GM18867 (cell line): ENCODE results near the gene AHCYL2.
"Not testable (repeated sequence)": the region's sequence is repeated elsewhere in the genome, so short reads cannot be mapped to it uniquely, and the experiment has no call there.

Source experiments
- ATAC-seq: cut with Tn5 transposase; IDR thresholded peaks from one replicate; pipeline ENCODE4 v1.9.1; 2021; ENCODE audit warnings: mild to moderate bottlenecking, moderate library complexity; ENCODE audit not compliant: unreplicated experiment

AHCYL2 gene

DNA sequence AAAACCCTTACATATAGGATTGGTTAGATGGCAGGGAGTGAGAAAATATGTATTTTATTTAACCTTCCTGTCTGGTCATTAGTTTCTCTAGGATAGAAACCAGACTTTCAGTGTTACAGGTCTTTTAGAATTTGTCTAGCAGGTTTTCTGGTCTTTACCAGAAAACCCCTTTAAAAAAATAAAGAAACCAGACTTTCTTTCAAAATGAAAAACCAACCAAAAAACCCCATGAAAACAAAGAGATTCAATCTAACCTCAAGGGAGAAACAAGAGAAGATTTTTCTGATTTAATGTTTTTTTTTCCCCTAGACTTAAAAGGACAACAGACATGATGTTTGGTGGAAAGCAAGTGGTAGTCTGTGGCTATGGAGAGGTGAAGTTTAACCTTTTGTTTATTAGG, 180.7 kb downstream of the AHCYL2 start:
- no peak for ATAC-seq

DNA sequence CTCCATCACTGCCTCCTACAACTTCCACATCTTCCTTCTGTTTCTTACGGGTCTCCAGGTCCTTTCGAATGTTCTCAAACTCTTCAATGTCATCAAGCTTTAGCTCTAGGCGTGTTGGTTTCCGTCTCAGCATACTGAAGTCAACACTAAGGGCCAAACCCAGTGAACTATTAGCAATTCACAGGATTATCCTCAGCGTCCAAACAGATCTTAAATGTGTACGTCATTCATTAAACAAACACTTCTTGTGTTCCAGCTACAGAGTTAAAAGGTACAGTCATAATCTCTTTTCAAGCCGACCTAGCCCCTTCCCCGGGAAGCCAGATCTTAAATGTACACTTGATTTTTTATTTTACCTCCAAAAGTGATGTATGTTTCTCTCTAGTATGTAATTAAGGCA, 185.4 kb downstream of the AHCYL2 start:
- ATAC-seq = not testable (repeated sequence)

DNA sequence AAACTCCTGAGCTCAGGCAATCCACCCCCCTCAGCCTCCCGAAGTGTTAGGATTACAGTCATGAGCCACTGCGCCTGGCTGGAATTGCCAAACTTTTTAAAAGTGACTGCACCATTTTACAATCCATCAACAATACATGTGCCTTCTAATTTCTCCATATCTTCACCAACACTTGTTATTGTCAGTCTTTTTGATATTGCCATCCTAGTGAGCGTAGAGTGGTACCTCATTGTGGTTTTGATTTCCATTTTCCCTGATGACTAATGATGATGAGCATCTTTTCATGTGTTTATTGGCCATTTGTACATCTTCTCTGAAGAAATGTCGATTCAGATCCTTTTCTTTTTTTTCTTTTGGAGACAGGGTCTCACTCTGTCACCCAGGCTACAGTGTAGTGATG, 187.7 kb downstream of the AHCYL2 start:
- no peak for ATAC-seq

DNA sequence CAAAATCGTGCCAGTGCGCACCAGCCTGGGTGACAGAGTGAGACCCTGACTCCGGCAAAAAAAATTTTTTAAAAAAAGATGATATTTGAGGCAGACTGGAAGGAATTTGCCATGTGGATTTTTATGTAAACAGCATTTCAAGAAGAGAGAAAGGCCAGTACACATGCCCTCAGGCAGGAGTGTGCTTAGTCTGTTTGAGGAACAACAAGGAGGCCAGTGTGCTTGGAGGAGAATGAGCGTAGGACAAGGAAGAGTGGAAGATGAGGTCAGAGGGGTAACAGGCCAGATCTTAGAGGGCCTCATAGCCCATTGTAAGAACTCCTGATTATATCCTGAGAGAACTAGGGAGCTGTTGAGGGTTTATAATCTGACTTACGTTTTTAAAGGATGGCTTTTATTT, 192.2 kb downstream of the AHCYL2 start:
- no peak for ATAC-seq

DNA sequence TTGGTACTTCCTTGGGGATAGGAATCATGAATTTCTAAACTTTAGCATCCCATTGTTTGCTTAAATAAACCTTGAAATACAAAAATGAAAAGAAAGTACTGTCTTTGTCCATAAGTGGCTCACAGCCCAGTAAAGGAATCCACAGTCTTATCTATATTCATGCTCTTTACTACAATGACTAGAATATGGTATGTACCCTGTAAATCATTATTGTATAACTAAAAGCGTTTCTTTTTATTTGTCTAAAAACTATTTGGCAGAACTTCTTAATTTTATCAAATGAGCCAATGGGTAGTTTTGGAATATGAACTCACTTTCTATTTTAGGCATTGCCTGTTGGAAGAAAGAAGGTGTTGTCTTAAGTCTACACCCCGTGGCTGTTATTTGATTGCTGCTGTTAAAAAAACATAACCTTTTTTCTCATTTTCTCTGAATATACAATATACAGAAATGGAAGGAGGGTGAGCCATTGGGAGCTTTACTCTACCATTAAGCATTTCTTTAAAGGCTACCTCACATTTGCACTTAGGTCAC, 197.0 kb downstream of the AHCYL2 start:
- ATAC-seq = no peak

DNA sequence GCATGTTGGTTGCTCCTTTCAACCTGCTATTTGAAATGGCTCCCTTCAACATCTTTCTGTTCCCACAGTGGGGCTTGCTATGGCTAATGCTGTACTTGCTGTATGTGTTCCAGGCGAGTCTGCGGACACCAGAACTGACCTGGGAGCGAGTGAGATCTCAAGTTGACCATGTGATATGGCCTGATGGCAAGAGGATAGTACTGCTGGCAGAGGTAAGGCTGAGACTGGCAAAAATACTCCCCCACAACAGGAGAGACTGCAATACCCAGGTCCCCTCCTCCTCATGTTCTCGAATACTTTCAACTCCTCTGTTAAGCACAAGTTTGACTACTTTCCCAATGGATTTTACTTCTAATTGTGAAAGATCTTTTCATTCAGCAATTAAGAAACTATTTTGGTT, 197.9 kb downstream of the AHCYL2 start:
- no peak for ATAC-seq

DNA sequence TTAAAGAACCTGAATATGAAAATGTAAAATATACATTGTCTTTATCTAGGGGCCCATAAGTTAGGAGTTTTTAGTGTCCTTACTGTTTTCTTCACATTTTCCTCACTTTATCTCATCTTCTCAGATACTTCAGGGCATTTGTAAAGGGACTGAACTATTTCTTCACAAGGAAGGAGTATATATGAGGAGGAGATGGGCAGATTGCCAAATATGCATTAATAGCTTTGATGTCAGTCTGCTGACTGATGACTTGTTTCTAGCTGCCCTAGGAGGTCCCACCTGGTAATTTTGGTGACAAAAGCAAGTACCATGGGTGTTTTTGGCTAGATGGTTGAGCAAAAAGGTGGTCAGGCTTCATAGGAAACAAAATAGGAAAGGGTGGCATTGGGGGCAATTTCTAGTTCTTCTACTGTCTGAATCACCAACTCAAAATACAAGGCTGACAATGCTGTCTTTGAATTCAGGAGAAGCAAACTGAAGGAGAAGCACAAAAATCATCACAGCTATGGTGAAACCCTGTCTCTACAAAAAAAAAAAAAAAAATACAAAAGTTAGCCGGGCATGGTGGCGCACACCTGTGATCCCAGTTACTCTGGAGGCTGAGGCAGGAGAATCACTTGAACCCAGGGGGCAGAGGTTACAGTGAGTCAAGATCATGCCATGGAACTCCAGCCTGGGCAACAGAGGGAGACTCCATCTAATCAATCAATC, 199.0 kb downstream of the AHCYL2 start:
- no peak for ATAC-seq

DNA sequence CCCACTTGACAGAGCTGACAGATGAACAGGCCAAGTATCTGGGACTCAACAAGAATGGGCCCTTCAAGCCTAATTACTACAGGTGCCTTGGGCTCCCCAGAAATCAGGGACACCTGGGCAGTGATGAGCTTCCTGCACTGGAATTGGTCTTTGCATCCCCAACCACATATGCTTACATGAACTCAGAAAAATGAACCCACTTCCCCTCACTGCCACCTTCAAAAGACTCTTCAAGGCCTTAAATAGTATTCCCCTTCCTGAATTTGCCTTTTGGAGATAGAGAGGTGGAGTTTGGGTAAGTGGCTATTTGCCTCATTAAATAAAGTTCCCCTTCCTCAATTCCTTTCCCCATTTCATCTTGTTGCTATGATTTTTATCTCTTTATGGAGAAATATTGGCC, 201.7 kb downstream of the AHCYL2 start:
- ATAC-seq = no peak

DNA sequence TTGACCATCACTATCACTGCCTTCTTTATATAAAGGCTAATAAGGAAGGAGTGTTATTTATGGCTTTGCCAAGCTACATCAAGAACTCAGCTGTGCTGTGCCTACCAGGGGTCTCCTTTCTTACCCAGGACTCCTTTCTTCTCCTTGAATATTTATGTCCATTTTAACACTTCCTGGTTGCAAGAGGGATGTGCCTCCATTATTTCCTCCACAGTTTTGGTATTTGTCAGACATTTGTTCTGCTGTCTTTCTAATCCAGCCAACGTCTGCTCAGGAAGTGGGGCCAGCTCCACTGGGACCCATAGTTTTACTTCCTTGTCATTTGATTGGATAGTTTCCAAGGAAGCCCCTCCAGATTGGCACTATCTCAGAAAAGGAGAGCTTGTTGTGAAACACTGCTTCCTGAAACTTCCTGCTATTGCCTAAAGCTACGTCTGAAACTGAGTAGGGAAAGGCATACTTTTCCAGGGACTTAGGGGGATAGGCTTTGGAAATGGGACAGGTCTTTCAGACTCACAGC, 202.8 kb downstream of the AHCYL2 start:
- ATAC-seq = no peak

DNA sequence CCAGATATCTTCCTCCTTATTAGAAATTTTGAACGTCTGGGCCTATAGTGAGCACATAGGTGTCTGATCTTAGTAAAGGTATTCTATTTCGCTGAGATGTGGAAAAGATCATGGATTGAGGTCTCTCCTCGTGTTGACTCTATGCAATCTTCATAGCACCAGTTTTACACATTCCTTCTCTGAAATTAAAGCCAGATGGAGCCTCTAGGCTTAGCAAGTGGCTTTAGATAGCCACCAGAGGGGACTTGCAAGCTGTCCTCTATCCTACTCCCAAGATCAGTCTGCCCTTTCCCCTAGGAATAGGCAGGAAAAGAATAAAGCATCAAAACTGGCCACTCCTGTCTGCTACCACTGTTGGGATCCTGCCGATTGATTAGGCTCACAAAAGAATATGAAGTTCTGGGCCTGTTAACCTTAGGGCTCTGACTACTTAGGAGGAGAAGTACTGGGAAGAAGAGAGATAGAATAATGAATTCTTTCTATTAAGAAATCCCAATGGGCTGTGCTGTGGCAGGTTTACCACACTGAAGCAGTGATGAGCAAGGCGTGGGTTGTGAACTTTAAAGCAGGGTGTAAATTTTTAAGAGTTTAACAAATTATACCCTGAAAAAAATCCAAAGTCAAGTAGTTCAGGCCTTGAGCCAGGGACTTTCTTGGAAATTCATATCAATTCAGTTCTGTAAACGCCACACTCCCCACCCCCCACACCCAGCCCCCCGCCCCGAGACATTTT, 207.2 kb downstream of the AHCYL2 start:
- ATAC-seq = no peak

DNA sequence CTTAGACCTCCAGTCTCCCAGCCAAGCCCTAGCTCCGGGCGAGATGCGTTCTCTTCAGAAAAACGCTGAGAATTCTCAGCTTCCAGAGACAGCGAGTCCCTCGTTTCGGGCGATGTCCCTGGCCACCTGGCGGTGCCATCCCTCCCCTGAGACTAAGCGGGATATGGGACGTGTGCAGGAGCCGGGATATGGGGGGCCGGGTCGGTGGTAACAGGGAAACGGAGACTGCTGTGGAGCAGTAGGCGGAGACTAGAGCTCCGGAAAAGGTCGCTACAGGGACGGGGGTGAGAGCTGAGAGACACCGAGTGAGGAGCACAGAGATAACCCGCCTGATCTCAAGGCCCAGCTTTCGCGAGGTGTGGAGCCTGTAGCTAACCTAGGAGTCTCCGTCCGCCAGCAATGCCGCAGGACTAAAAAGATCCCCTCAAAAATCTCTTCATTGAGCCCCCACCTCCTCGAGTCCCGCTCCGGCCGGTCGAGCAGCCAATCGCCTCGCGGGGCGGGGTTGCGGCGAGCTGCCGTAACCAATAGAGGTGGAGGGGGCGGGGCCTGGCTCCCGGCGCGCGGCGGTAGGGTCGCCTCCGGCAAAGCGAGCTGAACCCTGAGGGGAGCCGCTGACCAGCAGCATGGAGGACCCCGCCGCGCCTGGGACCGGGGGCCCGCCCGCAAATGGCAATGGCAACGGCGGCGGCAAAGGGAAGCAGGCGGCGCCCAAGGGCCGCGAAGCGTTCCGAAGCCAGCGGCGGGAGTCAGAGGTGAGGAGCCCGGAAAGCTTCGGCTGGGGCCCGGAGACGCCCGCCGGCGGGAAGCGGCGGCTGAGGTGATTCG, 209.2 kb downstream of the AHCYL2 start, which contains the start of gene STRIP2:
Gene STRIP2, plus strand, starts transcription at position 586 of the 828 bp plus-strand sequence. Its CDS starts 41 bp downstream, at position 627.
- ATAC-seq = peak; percentile 96

DNA sequence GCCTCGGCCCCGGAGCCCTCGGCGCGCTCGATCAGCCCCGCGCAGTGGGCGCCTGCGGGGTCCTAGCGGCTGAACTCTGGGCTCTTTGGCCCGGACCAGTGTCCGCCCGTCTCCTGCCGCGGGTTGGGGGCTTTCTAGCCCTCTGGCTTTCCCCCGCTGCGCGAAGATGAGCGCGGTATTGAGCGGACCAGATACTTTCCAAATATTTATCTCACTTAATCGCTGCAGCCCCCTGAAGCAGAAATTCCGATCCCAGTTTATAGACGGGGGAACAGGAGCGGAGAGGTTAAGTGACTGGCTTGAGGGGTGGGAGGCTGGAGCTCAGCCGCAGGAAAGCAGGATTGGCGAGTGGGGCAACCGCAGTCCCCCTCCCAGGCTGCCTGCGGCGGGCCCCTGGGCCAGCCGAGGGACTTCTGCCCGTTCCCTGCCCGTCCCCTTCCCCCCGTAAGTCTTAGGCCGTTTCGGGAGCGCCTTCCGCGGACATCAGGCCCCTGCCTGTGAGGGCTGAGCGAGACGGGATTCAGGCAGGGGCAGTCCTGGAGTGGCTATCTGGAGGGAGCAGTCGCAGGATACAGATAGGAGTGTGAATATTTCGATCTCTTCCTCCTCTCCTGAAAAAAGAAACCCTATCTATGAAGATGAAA, 210.0 kb downstream of the AHCYL2 start:
- no peak for ATAC-seq

DNA sequence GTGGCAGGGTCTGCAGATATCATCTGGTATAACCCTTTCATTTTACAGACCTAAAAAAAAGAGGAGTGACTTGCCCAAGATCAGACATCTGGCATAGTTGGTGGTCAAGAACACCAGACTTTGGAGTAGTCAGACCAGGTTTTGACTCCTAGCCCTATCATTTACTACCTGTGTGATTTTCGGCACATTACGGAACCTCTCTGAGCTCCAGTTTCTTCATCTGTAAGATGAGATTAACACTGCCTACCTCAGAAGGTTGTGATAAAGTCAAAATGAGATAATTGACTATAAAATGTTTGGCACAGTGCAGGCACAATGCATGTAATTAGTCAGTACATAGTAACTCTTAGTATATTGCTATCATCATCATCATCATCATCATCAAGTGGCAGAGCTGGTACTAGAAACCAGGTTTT, 210.6 kb downstream of the AHCYL2 start:
- ATAC-seq = no peak

DNA sequence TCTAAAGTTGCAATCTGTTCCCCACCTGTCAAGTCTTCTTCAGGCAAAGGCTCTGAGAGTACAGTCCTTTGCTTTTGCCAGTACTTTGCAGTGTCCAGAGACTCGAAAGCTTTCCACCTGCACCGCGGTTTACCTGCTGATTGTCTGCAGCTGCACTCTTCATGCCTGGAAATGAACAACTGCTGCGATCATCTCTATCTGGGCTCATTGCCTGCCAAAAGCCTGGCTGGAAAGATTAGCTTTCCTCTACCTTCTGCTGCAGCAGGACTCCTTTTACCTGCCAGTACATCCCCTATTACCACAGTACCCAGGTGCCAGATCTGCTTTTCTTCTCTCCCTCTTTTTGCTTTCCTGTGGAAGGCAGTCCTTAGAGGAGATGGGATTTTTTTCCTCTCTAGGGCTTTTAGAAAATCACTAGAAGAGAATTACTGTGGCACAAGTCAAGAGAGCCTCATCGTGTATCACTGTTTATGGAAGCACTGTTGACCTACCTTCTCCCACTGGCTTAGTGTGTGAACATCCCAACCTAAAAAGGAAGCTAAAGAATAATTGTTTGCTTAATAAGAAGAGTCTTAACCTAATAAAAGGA, 211.6 kb downstream of the AHCYL2 start:
- ATAC-seq = no peak

DNA sequence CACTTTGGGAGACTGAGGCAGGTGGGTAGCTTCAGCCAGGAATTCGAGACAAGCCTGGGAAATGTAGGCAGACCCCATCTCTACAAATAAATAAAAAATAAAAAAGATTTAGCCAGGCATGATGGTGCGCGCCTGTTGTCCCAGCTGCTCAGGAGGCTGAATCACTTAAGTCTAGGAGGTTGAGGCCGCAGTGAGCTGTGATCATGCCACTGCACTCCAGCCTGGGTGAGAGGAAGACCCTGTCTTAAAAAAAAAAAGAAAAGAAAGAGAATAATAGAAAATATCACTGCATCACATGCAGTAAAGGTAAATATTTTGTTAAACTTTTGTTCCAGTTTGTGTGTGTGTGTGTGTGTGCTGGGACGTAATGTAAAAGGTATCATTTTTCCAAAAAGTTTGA, 212.4 kb downstream of the AHCYL2 start:
- no peak for ATAC-seq

DNA sequence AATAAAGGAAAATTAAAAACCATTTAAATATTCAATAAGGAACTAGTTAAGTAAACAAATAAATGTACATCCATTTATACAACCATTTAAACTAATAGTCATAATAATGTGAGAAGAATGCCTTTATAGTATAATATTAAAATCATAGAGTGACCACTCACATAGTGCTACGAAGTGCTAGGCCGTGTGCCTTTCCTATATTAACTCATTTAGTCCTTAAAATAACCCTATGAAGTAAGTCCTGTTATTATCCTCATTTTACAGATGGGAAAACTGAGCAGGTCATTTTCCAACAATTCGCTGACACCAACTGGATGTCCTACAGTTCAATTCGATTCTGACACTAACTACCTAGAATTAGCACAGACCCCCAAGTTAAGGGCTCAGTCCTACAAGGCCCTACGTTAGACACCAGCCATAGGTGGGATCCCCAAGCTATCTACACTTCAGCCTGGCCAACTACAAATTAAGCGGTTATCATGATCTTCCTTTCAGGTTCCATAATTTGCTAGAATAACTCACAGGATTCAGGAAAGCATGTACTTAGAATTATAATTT, 213.5 kb downstream of the AHCYL2 start:
- no peak for ATAC-seq

DNA sequence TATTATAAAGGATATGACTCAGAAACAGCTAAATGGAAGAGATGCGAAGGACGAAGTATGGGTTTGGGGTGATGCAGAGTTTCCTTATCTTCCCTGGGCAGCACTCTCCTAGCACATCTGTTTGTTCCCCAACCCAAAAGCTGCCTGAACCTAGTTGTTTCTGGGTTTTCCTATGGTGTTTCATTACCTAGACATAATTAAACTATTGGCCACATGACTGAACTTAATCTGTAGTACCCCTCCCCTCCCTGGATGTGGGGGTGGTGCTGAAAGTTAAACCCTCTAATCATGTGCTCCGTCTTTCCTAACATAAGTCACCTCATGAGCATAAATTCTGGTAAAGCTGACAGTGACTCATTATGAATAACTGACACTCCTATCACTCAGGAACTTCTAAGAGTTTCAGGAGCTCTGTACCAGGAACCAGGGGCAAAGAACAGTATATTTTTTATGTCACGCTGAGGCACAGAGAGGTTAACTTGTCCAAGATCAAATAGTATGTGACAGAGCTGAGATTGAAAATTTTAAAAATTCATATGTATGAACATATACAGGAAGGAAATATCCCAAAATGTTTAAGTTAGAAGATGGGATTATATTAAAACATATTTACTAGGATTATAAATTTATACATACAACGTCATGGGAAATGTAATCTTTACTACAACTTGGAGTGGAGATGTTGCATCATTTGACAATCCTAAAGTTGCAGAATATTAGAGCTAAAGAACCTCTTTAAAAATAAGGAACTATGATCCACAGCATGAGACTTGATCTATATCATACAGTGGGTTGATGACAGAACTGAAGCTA, 214.2 kb downstream of the AHCYL2 start:
- ATAC-seq = no peak

DNA sequence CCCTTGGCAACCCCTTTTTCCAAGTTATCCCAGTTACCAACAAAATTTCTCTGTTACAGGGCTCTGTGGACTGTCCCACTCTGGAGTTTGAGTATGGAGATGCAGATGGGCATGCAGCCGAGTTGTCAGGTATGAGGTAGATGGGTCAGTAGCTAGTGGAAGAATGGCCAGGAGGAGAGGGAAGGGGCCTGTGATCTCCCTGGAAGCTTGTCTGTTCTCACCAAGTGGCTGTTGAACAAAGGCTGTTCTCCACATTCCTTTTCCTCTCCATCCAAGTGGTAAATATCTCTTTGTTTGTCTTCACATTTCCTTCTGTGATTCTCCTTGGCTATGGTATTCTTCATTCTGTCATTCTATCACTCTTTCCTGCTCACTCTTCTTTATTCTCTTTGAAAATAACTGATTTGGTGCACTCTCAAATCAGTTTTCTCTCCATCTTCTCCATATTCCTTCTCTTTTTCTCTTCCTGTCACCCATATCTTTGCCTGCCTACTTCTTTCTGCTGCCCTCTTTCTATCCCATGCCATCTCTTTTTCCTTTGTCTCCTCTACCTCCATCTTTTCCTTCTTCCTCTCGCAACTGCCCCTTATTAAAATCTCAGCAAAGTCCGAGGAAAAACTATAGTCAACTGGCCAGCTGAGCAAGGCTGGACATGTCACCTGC, 215.3 kb downstream of the AHCYL2 start:
- ATAC-seq = no peak

DNA sequence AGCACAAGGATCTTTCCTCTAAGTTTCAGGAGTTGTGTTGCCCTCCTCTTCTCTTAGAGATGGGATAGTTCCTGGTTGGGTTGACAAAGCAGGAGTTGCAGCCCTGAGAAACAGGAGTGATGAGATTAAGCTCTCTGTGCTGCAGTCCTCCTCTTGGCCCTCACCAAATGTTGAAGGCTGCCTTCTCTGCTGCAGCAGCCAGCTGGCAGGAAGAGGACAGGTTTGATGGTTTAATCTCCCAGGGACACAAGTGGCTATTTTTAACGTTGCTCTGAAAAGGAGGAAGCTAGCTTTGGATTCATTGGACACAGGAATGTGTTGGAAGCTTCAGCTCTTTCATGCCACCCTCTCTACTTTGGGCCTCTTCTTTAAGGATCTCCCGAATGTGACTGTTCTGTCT, 218.8 kb downstream of the AHCYL2 start:
- ATAC-seq = no peak
